Psoas muscle (tissue), 8 donors: ENCODE results near the gene YARS1. TPM values are rescaled to one million over a fixed set of nuclear protein-coding genes. Genes with fewer than 3 reads are reported as not detected.

ENCODE experiments used
- ATAC-seq, 4 donors: fragments of 200-7000 bp; cut with Tn5 transposase; one replicate each; pipeline ENCODE4 v1.9.1; 2020; ENCODE audit warnings: moderate library complexity in 3 of 4, mild to moderate bottlenecking in 2 of 4
- DNase-seq, 2 donors: peaks; one replicate each; pipeline ENCODE4 v3.0.0-alpha.2; 2020
- H3K27ac ChIP-seq: fragments of 200-600 bp; one replicate; pipeline ENCODE4 v1.8.0; 2022
- H3K27me3 ChIP-seq, 3 donors: fragments of 200-600 bp in 1 of 3; one replicate each; pipeline versions ENCODE4 v1.6.1 to v1.8.0; 2013 to 2022; ENCODE audit warnings: low read length in 2 of 3, mild to moderate bottlenecking in 2 of 3, moderate library complexity in 1 of 3; ENCODE audit not compliant: insufficient read depth in 3 of 3
- H3K36me3 ChIP-seq, 2 donors: fragments of 200-600 bp in 1 of 2; one replicate each; pipeline versions ENCODE4 v1.6.1 to v1.8.0; 2013 to 2022; ENCODE audit warnings: low read depth in 1 of 2, mild to moderate bottlenecking in 1 of 2, moderate library complexity in 1 of 2; ENCODE audit not compliant: insufficient read depth in 1 of 2
- H3K4me1 ChIP-seq: fragments of 200-600 bp; one replicate; pipeline ENCODE4 v1.8.0; 2022
- H3K4me3 ChIP-seq: fragments of 200-600 bp; one replicate; pipeline ENCODE4 v1.8.0; 2022; ENCODE audit warnings: mild to moderate bottlenecking
- H3K9me3 ChIP-seq: fragments of 200-600 bp; one replicate; pipeline ENCODE4 v1.8.0; 2022
- CTCF ChIP-seq: fragments of 200-600 bp; IDR thresholded peaks from one replicate; pipeline ENCODE4 v1.8.0; 2022; ENCODE audit warnings: antibody characterized with exemption
- WGBS, 3 donors: extraction: QIAGEN DNeasy Blood & Tissue Kit; methylation state at CpG; one replicate each; pipeline versions ENCODE4 v1.1.6 to v1.1.7; 2013; 5-methylcytosine and 5-hydroxymethylcytosine counted together
- intact Hi-C, 2 donors: fragments of 100-400 bp; cut with DNase I; formaldehyde crosslinking; loops; one replicate each; pipeline versions ENCODE4 v1.11.0 to v1.14.2; 2022
- polyA plus RNA-seq, 3 donors: library from polyadenylated mRNA; stranded (reverse); fragments of 200-250 nt; gene quantifications; one replicate each; pipeline ENCODE4 v1.2.3, GENCODE V29; 2013
- total RNA-seq, 4 donors: library from RNA; stranded (reverse); fragmentation: NEBNext Ultra II Directional in 2 of 4; extraction: Animal tissue kit (Norgen Biotek cat#: 25700) in 2 of 4; gene quantifications; one replicate each; pipeline versions ENCODE4 v1.2.1 to v1.2.4, GENCODE V29; 2021 to 2023
- donor health status: healthy with polysubstance abuse.
- donor health status: DM: no; HTN: no; CAD: no; lungs with moderate emphysema.
- donor health status: Bipolar disorder and iron deficiency.
- donor health status: healthy.
- donor health status: DM: yes; HTN: yes; CAD: no.
- donor health status: DM: no; HTN: no; CAD: no.
- donor health status: DM: no; HTN: no; CAD: no.
- donor health status: DM: yes; HTN: yes; CAD: no.

The YARS1 gene
- total and polyA plus RNA-seq, 7 donors: 36.9 to 114 (median 80.9) TPM

- intact Hi-C loops: loop anchor here (5.0 to 10.0 kb wide), 2 partner anchors 248 to 365 kb away; no protein-coding TSS in a partner anchor
- Histone ChIP-seq H3K9me3 (no peaks in the 10 kb centered on the region), H3K4me3 (no peak overlapping the region), H3K27me3 (no peaks in the 10 kb centered on the region), H3K4me1 (peaks cover 5% of the 10 kb centered on the region), H3K36me3 (peaks cover 0 to 17% of the 10 kb centered on the region in 2 donors), H3K27ac (no peak overlapping the region)
- DNase-seq (no peak), ATAC-seq (no peak)
- TF ChIP-seq CTCF: no peak
- 92 to 94% (median 92%) methylated on average over 23 to 25 of the region's 25 CpGs for WGBS, 3 donors
Observed at GRCh38 chr1:32770221-32770731, 46.9 kb downstream of the YARS1 start.

- DNase-seq (peak in 1 of 2 donors; percentile 45), ATAC-seq (no peak)
- Histone ChIP-seq H3K27ac (no peak overlapping the region), H3K4me3 (no peak overlapping the region), H3K4me1 (peaks cover 5% of the 10 kb centered on the region), H3K36me3 (peaks cover 0 to 12% of the 10 kb centered on the region in 2 donors), H3K9me3 (no peaks in the 10 kb centered on the region), H3K27me3 (no peaks in the 10 kb centered on the region)
- intact Hi-C loops: loop anchor here (5.0 to 10.0 kb wide), 2 partner anchors 247 to 365 kb away; no protein-coding TSS in a partner anchor
- 85 to 91% (median 88%) methylated on average over 31 to 32 of the region's 32 CpGs for WGBS, 3 donors
- no peak for TF ChIP-seq CTCF
Observed at GRCh38 chr1:32769524-32770220, 47.5 kb downstream of the YARS1 start.

- Histone ChIP-seq H3K36me3 (no peaks in the 10 kb centered on the region), H3K4me3 (no peak overlapping the region), H3K9me3 (no peaks in the 10 kb centered on the region), H3K27ac (no peak overlapping the region), H3K27me3 (no peaks in the 10 kb centered on the region), H3K4me1 (peaks cover 5% of the 10 kb centered on the region)
- DNase-seq: no peak
- WGBS, 3 donors: 82 to 88% (median 86%) methylated on average over 16 of the region's 16 CpGs
- ATAC-seq: no peak
- intact Hi-C loops: no loop called here
- TF ChIP-seq CTCF: no peak
Observed at GRCh38 chr1:32768110-32768850, 48.9 kb downstream of the YARS1 start.

GRCh38 chr1:32767641-32768040 lies 49.5 kb downstream of the YARS1 start:
- no peak overlapping the region for H3K4me3 ChIP-seq
- no peaks in the 10 kb centered on the region for H3K27me3 ChIP-seq
- DNase-seq (no peak), ATAC-seq (no peak)
- intact Hi-C loops: no loop called here
- no peaks in the 10 kb centered on the region for H3K36me3 ChIP-seq
- H3K4me1 ChIP-seq: peaks cover 5% of the 10 kb centered on the region
- TF ChIP-seq CTCF: no peak
- no peak overlapping the region for H3K27ac ChIP-seq
- 45 to 51% (median 48%) methylated on average over 5 of the region's 5 CpGs for WGBS, 3 donors
- no peaks in the 10 kb centered on the region for H3K9me3 ChIP-seq
